IMR-90 (cell line): Measurements from ENCODE around the gene TMEM154. TPM values are rescaled to one million over a fixed set of nuclear protein-coding genes. Genes with fewer than 3 reads are reported as not detected.

ENCODE experiments used
- ATAC-seq: fragments of 200-7000 bp; cut with Tn5 transposase; 2 replicates; pipeline ENCODE4 v1.9.1; 2020; ENCODE audit warnings: low read depth, mild to moderate bottlenecking, moderate library complexity
- BruUV-seq: library from RNA; stranded (reverse); fragments of 400-500 nt; replicated peaks from 2 replicates; lab custom pipeline; 2021; lab: Mats Ljungman, UMichigan
- CTCF ChIA-PET: fragments of 300-600 bp; formaldehyde crosslinking; extraction: SDS; loops from one replicate; lab custom pipeline; 2021; ENCODE audit warnings: antibody characterized with exemption; lab: Yijun Ruan, JAX
- POLR2A ChIA-PET: fragments of 300-600 bp; sonication (Branson Sonifier 250); formaldehyde crosslinking; loops from one replicate; lab custom pipeline; 2022; ENCODE audit warnings: antibody characterized with exemption; ENCODE audit not compliant: unreplicated experiment; lab: Charles Lee
- DNase-seq: peaks from one replicate; pipeline ENCODE4 v3.0.0; 2013
- H2AFZ ChIP-seq: replicated peaks from 2 replicates; pipeline ENCODE3; 2013; ENCODE audit warnings: low read length, mild to moderate bottlenecking; ENCODE audit not compliant: poor library complexity
- H2AK5ac ChIP-seq: 2 replicates; pipeline ENCODE4 v1.6.1; 2013; ENCODE audit warnings: low read depth, low read length, inconsistent platforms
- H2AK9ac ChIP-seq: replicated peaks from 2 replicates; pipeline ENCODE3; 2013; ENCODE audit warnings: mild to moderate bottlenecking, low read depth, low read length, moderate library complexity; ENCODE audit not compliant: poor library complexity
- H2BK120ac ChIP-seq: 2 replicates; pipeline ENCODE4 v1.6.1; 2013; ENCODE audit warnings: low read depth, low read length, inconsistent platforms
- H2BK15ac ChIP-seq: 3 replicates; pipeline ENCODE4 v1.6.1; 2013; ENCODE audit warnings: low read depth, low read length, inconsistent platforms
- H2BK20ac ChIP-seq: 2 replicates; pipeline ENCODE4 v1.6.1; 2013; ENCODE audit warnings: low read depth, mild to moderate bottlenecking, inconsistent platforms, low read length, moderate library complexity
- H2BK5ac ChIP-seq: 2 replicates; pipeline ENCODE4 v1.6.1; 2013; ENCODE audit warnings: mild to moderate bottlenecking, low read depth, low read length, inconsistent platforms; ENCODE audit not compliant: poor library complexity, severe bottlenecking
- H3K14ac ChIP-seq: replicated peaks from 2 replicates; pipeline ENCODE4 v1.6.1; 2013; ENCODE audit warnings: low read depth, low read length, inconsistent platforms
- H3K18ac ChIP-seq: 2 replicates; pipeline ENCODE4 v1.6.1; 2013; ENCODE audit warnings: low read depth, low read length, control low read depth
- H3K23ac ChIP-seq: 2 replicates; pipeline ENCODE4 v1.6.1; 2013; ENCODE audit warnings: low read depth, low read length, inconsistent platforms
- H3K27ac ChIP-seq: 2 replicates; pipeline ENCODE4 v1.5.1; 2013; ENCODE audit warnings: mild to moderate bottlenecking, control low read depth, low read length; ENCODE audit not compliant: insufficient read depth
- H3K27me3 ChIP-seq: 2 replicates; pipeline ENCODE4 v1.6.1; 2013; ENCODE audit warnings: low read length; ENCODE audit not compliant: control insufficient read depth, insufficient read depth
- H3K36me3 ChIP-seq: 2 replicates; pipeline ENCODE4 v1.6.1; 2013; ENCODE audit warnings: low read length, mixed read lengths; ENCODE audit not compliant: control insufficient read depth, insufficient read depth
- H3K4ac ChIP-seq: 2 replicates; pipeline ENCODE4 v1.6.1; 2013; ENCODE audit warnings: low read depth, low read length, inconsistent platforms
- H3K4me1 ChIP-seq: 2 replicates; pipeline ENCODE4 v1.6.1; 2013; ENCODE audit warnings: low read length, mixed read lengths; ENCODE audit not compliant: control insufficient read depth, insufficient read depth
- H3K4me2 ChIP-seq: 2 replicates; pipeline ENCODE4 v1.6.1; 2013; ENCODE audit warnings: low read depth, mild to moderate bottlenecking, control low read depth, low read length, moderate library complexity
- H3K4me3 ChIP-seq: 2 replicates; pipeline ENCODE4 v1.5.1; 2013; ENCODE audit warnings: low read depth, mild to moderate bottlenecking, control low read depth, low read length, moderate library complexity; ENCODE audit not compliant: insufficient read depth
- H3K56ac ChIP-seq: 2 replicates; pipeline ENCODE4 v1.6.1; 2013; ENCODE audit warnings: low read length, inconsistent platforms; ENCODE audit not compliant: insufficient read depth; ENCODE audit errors: extremely low read depth
- H3K79me1 ChIP-seq, 2 experiments: 2 replicates each; pipeline ENCODE4 v1.6.1; 2013; ENCODE audit warnings: low read length in 2 of 2, inconsistent platforms in 1 of 2, low read depth in 1 of 2
- H3K9ac ChIP-seq: 2 replicates; pipeline ENCODE4 v1.6.1; 2013; ENCODE audit warnings: low read depth, low read length, control low read depth
- H3K9me1 ChIP-seq: 2 replicates; pipeline ENCODE4 v1.6.1; 2013; ENCODE audit warnings: low read length, inconsistent platforms; ENCODE audit not compliant: insufficient read depth
- H3K9me3 ChIP-seq: 2 replicates; pipeline ENCODE4 v1.6.1; 2013; ENCODE audit warnings: low read length; ENCODE audit not compliant: control insufficient read depth, insufficient read depth
- H4K20me1 ChIP-seq: 2 replicates; pipeline ENCODE4 v1.6.1; 2013; ENCODE audit warnings: low read length, inconsistent platforms; ENCODE audit not compliant: insufficient read depth
- H4K5ac ChIP-seq: 2 replicates; pipeline ENCODE4 v1.6.1; 2013; ENCODE audit warnings: mild to moderate bottlenecking, low read depth, low read length, control low read depth
- H4K8ac ChIP-seq, 2 experiments: 2 replicates each; pipeline ENCODE4 v1.6.1; 2013; ENCODE audit warnings: low read depth in 2 of 2, low read length in 2 of 2, control low read depth in 1 of 2, inconsistent platforms in 1 of 2
- H4K91ac ChIP-seq: 2 replicates; pipeline ENCODE4 v1.6.1; 2013; ENCODE audit warnings: low read depth, low read length, inconsistent platforms; ENCODE audit not compliant: insufficient read depth
- ELK1 ChIP-seq: fragments of 150-350 bp; IDR thresholded peaks from 2 replicates; pipeline ENCODE4 v1.6.1; 2016; ENCODE audit warnings: low read depth, mild to moderate bottlenecking, low read length, moderate library complexity, borderline replicate concordance
- SMC3 ChIP-seq: fragments of 150-350 bp; IDR thresholded peaks from 2 replicates; pipeline ENCODE4 v1.6.1; 2016; ENCODE audit warnings: low read depth, mild to moderate bottlenecking, antibody characterized with exemption, low read length, moderate library complexity
- WGBS, 2 experiments: methylation state at CpG; one replicate each; pipeline versions ENCODE4 v1.1.5 to v1.1.7; 2013; ENCODE audit warnings: missing lambda C conversion rate in 2 of 2; ENCODE audit not compliant: insufficient read length in 1 of 2; ENCODE audit errors: extremely low coverage in 2 of 2; 5-methylcytosine and 5-hydroxymethylcytosine counted together
- dilution Hi-C: fragments of 300-500 bp; cut with HindIII; formaldehyde crosslinking; loops from one replicate; pipeline ENCODE4 v1.14.3; 2018; ENCODE audit warnings: low sequenced_read_pairs; ENCODE audit not compliant: unreplicated experiment
- in situ Hi-C: fragments of 300-500 bp; cut with MboI; formaldehyde crosslinking; loops from 3 replicates; pipeline ENCODE4 v1.14.3; 2019; ENCODE audit warnings: low sequenced_read_pairs, inconsistent platforms, mixed read lengths
- intact Hi-C: fragments of 100-400 bp; cut with micrococcal nuclease; formaldehyde crosslinking; loops from 2 replicates; pipeline ENCODE4 v1.10.0; 2022
- polyA plus RNA-seq, 3 experiments: library from polyadenylated mRNA; depleted of rRNA; stranded (reverse); fragments of >200 nt; gene quantifications; 2 replicates each; pipeline ENCODE4 v1.2.3, GENCODE V29; 2012; ENCODE audit warnings: low replicate concordance in 1 of 3
- total RNA-seq: library from RNA; depleted of rRNA; stranded (reverse); fragments of >200 nt; gene quantifications from 2 replicates; pipeline ENCODE4 v1.2.3, GENCODE V29; 2012

Gene TMEM154
- total and polyA plus RNA-seq, 2 of the 4 experiments (the other 2 are of a cell fraction) = 0.12 to 0.18 TPM

DNA sequence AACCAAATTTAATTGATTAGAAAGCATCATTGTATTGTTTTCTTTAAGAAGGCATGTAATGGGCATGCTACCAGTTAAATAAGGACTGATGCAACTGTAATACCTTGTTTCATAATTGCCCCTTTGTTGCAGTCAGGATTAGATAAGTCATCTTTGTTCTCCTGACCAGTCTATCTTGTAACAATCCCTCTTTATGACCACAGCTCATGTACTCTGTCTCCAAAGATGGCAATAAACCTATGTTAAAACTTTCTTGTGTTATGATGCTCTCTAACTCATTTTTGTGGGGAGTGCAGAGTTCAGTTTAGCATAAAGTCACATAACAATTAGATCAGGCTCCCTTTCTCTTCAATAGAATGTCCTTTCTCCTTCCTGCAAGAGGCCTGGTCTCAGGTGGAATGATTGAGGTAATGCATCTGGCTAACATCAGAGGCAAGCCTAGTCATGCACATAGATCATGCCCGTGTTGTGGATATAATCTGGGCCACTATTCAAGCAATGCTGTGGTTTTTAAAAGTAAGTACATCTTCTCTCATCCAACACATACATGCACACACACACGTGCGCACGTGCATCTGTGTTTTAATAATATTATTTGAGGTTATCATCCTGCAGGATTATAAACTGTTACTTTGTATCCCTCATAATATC is 45.6 kb downstream of the TMEM154 start:
- TF ChIP-seq ELK1 = no peak
- TF ChIP-seq SMC3 = no peak
- Histone ChIP-seq H3K27ac (no peak overlapping the region), H3K56ac (no peak overlapping the region), H4K8ac (no peak overlapping the region), H2AFZ (no peak overlapping the region), H2BK15ac (no peak overlapping the region), H2BK20ac (no peak overlapping the region), H3K23ac (no peak overlapping the region), H3K9ac (no peak overlapping the region), H2BK120ac (no peak overlapping the region), H3K4me2 (no peak overlapping the region), H4K20me1 (no peaks in the 10 kb centered on the region), H3K9me1 (no peaks in the 10 kb centered on the region), H3K27me3 (no peaks in the 10 kb centered on the region), H3K14ac (no peak overlapping the region), H4K91ac (no peak overlapping the region), H3K4me3 (no peak overlapping the region), H2AK9ac (no peak overlapping the region), H3K4ac (no peak overlapping the region), H3K18ac (no peak overlapping the region), H3K4me1 (no peaks in the 10 kb centered on the region), H3K36me3 (no peaks in the 10 kb centered on the region), H3K79me1 (no peaks in the 10 kb centered on the region), H2BK5ac (no peak overlapping the region), H2AK5ac (no peak overlapping the region), H3K9me3 (no peaks in the 10 kb centered on the region), H4K5ac (no peak overlapping the region)
- ATAC-seq = no peak
- ChIA-PET POLR2A (no interaction called here), CTCF (interaction anchor here (2.5 kb wide), 1 partner anchor 133 kb away, joined by 10 read pairs; no protein-coding TSS in a partner anchor)
- no peak for DNase-seq
- intact Hi-C loops = no loop called here
- dilution Hi-C loops = no loop called here
- in situ Hi-C loops = no loop called here
- BruUV-seq = no TSS peak
- WGBS, 2 experiments = no CpG with 5 or more reads among the region's 4 CpGs
